Lung (tissue), 12 donors: ENCODE data around the gene PRSS3. TPM values are rescaled to one million over a fixed set of nuclear protein-coding genes. Genes with fewer than 3 reads are reported as not detected.
"Not testable (repeated sequence)": the region's sequence is repeated elsewhere in the genome, so short reads cannot be mapped to it uniquely, and the experiment has no call there.

Experiments used
- ATAC-seq: fragments of 200-7000 bp; cut with Tn5 transposase; one replicate; pipeline ENCODE4 v1.9.1; 2020; ENCODE audit warnings: moderate number of reproducible peaks; ENCODE audit not compliant: insufficient read depth, low FRiP score
- DNase-seq, 3 donors: peaks; one replicate each; pipeline ENCODE4 v3.0.0-alpha.2; 2013 to 2017
- H3K27ac ChIP-seq, 2 donors: one replicate each; pipeline ENCODE4 v1.5.1; 2013; ENCODE audit warnings: mild to moderate bottlenecking in 2 of 2, moderate library complexity in 2 of 2, control low read depth in 1 of 2, inconsistent platforms in 1 of 2, low read depth in 1 of 2, low read length in 1 of 2
- H3K27me3 ChIP-seq, 3 donors: one replicate each; pipeline ENCODE4 v1.5.1; 2013; ENCODE audit warnings: low read length in 2 of 3; ENCODE audit not compliant: control insufficient read depth in 3 of 3, insufficient read depth in 3 of 3
- H3K36me3 ChIP-seq, 4 donors: one replicate each; pipeline ENCODE4 v1.5.1; 2013; ENCODE audit warnings: low read length in 4 of 4, mild to moderate bottlenecking in 1 of 4, moderate library complexity in 1 of 4; ENCODE audit not compliant: control insufficient read depth in 4 of 4, insufficient read depth in 4 of 4
- H3K4me1 ChIP-seq, 5 donors: one replicate each; pipeline ENCODE4 v1.5.1; 2013; ENCODE audit warnings: low read length in 5 of 5, mild to moderate bottlenecking in 2 of 5, moderate library complexity in 1 of 5; ENCODE audit not compliant: control insufficient read depth in 5 of 5, insufficient read depth in 5 of 5
- H3K4me3 ChIP-seq: one replicate; pipeline ENCODE4 v1.5.1; 2013; ENCODE audit warnings: mild to moderate bottlenecking, control low read depth, moderate library complexity
- H3K9ac ChIP-seq, 2 donors: one replicate each; pipeline ENCODE4 v1.5.1; 2013; ENCODE audit warnings: low read length in 2 of 2, control low read depth in 1 of 2; ENCODE audit not compliant: insufficient read depth in 1 of 2
- H3K9me3 ChIP-seq, 4 donors: one replicate each; pipeline ENCODE4 v1.5.1; 2013; ENCODE audit warnings: low read length in 3 of 4, mild to moderate bottlenecking in 1 of 4, moderate library complexity in 1 of 4; ENCODE audit not compliant: control insufficient read depth in 4 of 4, insufficient read depth in 3 of 4
- WGBS, 2 donors: extraction: QIAGEN DNeasy Blood & Tissue Kit; methylation state at CpG; one replicate each; pipeline ENCODE4 v1.1.7; 2013; 5-methylcytosine and 5-hydroxymethylcytosine counted together
- polyA plus RNA-seq, 2 donors: library from polyadenylated mRNA; stranded (reverse); fragments of 200-250 nt; gene quantifications; one replicate each; pipeline ENCODE4 v1.2.1, GENCODE V29; 2013
- total RNA-seq, 2 donors: library from RNA; depleted of rRNA in 1 of 2; stranded (reverse); fragments of >200 nt in 1 of 2; gene quantifications; one replicate each; pipeline ENCODE4 v1.2.1, GENCODE V29; 2014 to 2021
- TF ChIP-seq, protein P1 (sequence below): IDR thresholded peaks from 2 replicates; pipeline ENCODE4 v1.5.1; 2012; ENCODE audit warnings: mild to moderate bottlenecking; ENCODE audit errors: control extremely low read depth, extremely low read depth
- donor health status: control.
- donor health status: control.
- donor health status: Bipolar disorder and iron deficiency.
- donor health status: healthy.
- donor health status: DM: yes; HTN: yes; CAD: no.

Gene PRSS3
- total and polyA plus RNA-seq, 4 donors, result 0.26 to 1.3 (median 0.37) TPM; not detected in 1

DNA sequence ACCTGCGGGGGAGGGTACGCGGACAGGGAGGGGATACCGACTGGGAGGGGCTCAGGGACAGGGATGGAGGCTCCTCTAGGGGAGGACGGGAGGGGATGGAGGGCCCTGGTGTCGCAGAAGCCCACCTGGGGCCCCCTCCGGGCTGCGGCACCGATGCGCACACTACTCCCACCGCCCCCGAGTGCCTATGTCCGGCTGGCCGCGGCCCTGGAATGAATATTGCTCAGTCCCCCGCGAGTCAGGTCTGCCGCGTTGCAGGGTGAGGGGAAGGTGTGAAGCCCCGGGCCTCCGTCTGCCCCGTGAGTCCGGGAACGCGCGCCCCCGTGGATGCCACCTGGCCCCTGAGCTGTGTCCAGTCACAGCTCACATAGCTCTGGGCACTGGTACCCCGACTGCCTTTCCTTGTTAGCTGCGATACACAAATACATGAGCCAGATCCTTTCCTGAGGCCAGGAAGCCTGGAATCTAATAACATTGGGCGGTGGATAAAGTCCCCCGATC, 44.5 kb upstream of the PRSS3 start:
- H3K9ac ChIP-seq, result no peak overlapping the region
- TF ChIP-seq, protein P1, sequence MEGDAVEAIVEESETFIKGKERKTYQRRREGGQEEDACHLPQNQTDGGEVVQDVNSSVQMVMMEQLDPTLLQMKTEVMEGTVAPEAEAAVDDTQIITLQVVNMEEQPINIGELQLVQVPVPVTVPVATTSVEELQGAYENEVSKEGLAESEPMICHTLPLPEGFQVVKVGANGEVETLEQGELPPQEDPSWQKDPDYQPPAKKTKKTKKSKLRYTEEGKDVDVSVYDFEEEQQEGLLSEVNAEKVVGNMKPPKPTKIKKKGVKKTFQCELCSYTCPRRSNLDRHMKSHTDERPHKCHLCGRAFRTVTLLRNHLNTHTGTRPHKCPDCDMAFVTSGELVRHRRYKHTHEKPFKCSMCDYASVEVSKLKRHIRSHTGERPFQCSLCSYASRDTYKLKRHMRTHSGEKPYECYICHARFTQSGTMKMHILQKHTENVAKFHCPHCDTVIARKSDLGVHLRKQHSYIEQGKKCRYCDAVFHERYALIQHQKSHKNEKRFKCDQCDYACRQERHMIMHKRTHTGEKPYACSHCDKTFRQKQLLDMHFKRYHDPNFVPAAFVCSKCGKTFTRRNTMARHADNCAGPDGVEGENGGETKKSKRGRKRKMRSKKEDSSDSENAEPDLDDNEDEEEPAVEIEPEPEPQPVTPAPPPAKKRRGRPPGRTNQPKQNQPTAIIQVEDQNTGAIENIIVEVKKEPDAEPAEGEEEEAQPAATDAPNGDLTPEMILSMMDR, result no peak
- 6 to 10% methylated on average over 31 of the region's 31 CpGs for WGBS, 2 donors
- ATAC-seq (no peak), DNase-seq (no peak)
- H3K27me3 ChIP-seq, result peaks cover 6 to 40% (median 30%) of the 10 kb centered on the region in 3 donors
- H3K4me1 ChIP-seq, result peaks cover 0 to 8% (median 0%) of the 10 kb centered on the region in 5 donors
- peaks cover 0 to 7% (median 0%) of the 10 kb centered on the region in 4 donors for H3K9me3 ChIP-seq
- no peaks in the 10 kb centered on the region for H3K36me3 ChIP-seq
- no peak overlapping the region for H3K27ac ChIP-seq
- no peak overlapping the region for H3K4me3 ChIP-seq

DNA sequence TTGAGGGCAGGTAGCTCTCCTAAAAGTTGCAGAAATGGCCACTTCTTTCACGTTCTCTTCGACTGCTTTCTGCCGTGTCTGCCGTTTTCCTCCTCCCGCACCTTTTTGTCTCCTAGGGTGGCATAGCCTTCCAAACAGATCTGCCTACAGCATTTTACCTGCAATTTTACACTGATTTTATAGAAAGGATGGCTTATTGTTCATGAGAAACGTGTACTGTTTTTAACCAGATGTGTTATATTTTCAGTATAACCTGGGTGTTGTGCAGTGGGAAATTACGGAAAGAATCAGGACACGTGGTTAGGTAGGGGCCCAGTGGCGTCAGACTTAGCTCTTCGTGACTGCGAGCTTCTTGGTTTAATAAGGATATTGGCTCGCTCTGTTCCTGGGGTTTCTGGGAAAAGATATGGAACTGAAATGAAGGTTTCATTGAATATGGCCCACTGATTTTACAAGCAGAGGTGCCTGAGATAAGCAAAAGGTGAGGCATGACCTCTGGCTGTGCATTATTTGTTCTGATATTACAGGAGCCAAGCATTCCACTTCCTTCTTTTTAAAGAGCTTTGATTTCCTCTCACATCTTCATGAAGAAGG, 43.7 kb upstream of the PRSS3 start:
- 53 to 55% methylated on average over 12 of the region's 12 CpGs for WGBS, 2 donors
- Histone ChIP-seq H3K27ac (no peak overlapping the region), H3K36me3 (no peaks in the 10 kb centered on the region), H3K4me1 (peaks cover 0 to 8% (median 0%) of the 10 kb centered on the region in 5 donors), H3K9me3 (peaks cover 0 to 7% (median 0%) of the 10 kb centered on the region in 4 donors), H3K9ac (no peak overlapping the region), H3K27me3 (peaks cover 6 to 40% (median 32%) of the 10 kb centered on the region in 3 donors), H3K4me3 (no peak overlapping the region)
- no peak for DNase-seq
- no peak for ATAC-seq
- TF ChIP-seq, protein P1, result no peak

DNA sequence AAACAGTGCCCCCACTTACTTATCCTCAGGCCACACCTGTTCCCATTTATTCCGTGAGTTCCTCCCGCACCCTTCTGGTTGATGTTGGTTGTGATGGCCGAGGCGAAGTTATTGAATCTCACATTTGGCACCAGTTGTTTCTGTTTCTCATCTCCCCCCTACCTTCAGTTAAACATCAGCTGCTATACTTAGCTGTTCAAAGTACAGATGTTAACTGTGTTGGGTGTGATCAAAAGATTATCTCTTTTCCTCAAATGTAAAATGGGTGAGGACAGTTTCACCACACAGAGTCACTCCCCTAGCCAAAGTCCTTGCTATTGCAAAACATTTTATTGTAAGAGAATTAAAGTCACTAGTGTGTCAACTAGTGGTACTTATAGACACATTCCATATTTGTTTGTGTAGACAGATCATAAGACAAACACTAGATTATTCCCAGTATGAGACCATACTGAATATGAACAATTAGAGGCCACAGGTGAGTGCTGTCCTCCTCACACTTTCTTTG, 43.2 kb upstream of the PRSS3 start:
- Histone ChIP-seq H3K4me3 (no peak overlapping the region), H3K9ac (no peak overlapping the region), H3K9me3 (peaks cover 0 to 7% (median 0%) of the 10 kb centered on the region in 4 donors), H3K27ac (no peak overlapping the region), H3K4me1 (peaks cover 0 to 8% (median 0%) of the 10 kb centered on the region in 5 donors), H3K27me3 (peaks cover 6 to 41% (median 32%) of the 10 kb centered on the region in 3 donors), H3K36me3 (no peaks in the 10 kb centered on the region)
- DNase-seq, result no peak
- 22 to 53% methylated on average over 4 of the region's 4 CpGs for WGBS, 2 donors
- no peak for ATAC-seq
- TF ChIP-seq, protein P1, result no peak

DNA sequence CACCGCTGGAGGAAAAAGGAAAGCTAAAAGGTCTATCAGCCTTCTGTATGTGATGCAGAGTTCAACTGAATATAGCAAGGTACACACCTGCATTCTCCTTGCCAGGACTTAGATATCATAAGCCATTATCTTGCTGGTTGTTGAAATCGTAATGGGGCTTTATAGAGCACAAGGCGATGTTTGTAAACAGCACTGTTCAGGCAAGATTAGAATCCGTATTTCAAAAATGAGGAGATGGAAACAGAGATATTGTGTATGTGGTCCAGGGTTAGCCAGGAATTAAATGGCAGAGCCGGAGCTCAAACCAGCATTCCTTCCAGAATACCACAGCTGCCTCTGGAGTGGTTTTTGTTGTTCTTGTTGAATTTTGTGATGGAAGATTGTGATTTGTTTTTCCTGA, 42.6 kb upstream of the PRSS3 start:
- H3K27me3 ChIP-seq, result peaks cover 6 to 43% (median 32%) of the 10 kb centered on the region in 3 donors
- H3K9ac ChIP-seq, H3K4me1 ChIP-seq, H3K36me3 ChIP-seq, DNase-seq, H3K9me3 ChIP-seq, ATAC-seq, H3K27ac ChIP-seq, H3K4me3 ChIP-seq: not testable (repeated sequence)
- 75 to 78% methylated on average over 5 of the region's 5 CpGs for WGBS, 2 donors

DNA sequence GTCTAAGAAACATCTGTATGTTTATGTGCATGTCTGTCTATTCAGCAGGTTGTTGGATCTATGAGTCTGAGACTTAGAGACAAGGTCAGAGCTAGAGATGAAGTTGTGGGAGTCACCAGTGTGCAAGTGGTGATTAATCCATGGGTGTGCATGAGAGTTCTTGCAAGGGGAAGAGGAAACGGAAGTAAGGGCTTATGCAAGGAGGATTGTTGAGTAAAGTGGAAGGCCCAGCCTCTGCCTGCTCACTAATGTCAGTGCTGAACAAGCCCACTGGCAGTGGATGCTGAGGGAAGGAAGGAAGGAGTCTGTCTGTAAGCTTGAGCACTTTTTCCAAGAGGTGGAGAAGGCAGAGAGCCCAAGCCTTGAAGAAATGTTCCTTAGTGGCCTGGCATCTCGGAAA, 35.7 kb upstream of the PRSS3 start:
- WGBS, 2 donors, result 56 to 69% methylated on average over 2 of the region's 2 CpGs
- H3K4me3 ChIP-seq, H3K4me1 ChIP-seq, H3K27ac ChIP-seq, H3K27me3 ChIP-seq, H3K9ac ChIP-seq, H3K36me3 ChIP-seq, DNase-seq, H3K9me3 ChIP-seq: not testable (repeated sequence)
- peak; percentile 72 for ATAC-seq
